HG03565 (cell line): ENCODE data around the gene HLCS.

Source experiments
- ATAC-seq: cut with Tn5 transposase; IDR thresholded peaks from one replicate; pipeline ENCODE4 v1.9.1; 2021; ENCODE audit warnings: mild to moderate bottlenecking, moderate library complexity; ENCODE audit not compliant: unreplicated experiment

HLCS gene

GRCh38 chr21:36851121-36851520 lies 115.3 kb downstream of the HLCS start:
- no peak for ATAC-seq

DNA sequence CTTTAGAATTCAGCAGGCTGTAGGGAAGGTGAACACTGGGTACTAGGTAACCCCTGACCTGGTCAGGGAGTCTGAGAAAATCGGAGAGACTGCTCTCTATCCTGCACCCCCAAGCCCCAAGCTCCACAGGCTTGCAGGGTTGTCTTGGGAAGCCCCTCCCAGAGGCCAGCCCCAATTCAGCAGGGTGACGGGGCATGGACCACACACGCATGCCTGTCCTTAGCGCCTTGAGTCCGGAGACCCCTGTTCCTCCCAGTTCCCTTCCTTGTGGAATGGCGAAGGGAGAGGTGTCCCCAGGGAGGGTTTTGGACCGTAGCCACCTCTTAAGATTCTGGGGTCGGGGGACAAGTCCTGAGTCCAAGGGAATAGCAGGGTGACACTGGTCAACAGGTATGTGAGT lies 116.1 kb downstream of the HLCS start:
- ATAC-seq, result no peak

- ATAC-seq, result no peak
Observed at GRCh38 chr21:36849461-36850105, 116.9 kb downstream of the HLCS start.

GRCh38 chr21:36848730-36849274 lies 117.7 kb downstream of the HLCS start:
- ATAC-seq, result no peak

- no peak for ATAC-seq
Observed at GRCh38 chr21:36847189-36847588, 119.3 kb downstream of the HLCS start.

DNA sequence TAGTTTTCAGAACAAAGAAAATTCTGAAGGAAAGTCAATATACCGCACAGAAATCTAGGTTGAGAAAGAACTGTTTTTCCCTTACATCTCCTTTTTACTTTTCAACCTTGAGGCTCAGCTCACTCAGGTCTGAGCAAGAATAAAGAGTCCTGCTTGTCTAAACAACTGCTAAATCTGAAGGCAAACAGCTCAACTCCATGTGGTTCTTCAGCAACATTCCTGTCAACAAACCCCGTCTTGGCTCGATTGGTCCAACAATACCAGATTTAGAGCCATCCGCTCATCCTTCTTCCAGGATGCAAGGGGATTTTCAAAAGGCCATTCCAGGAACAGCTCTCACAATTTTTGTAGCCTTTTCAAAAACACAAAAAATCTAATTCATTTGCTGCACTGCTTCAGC lies 119.8 kb downstream of the HLCS start:
- no peak for ATAC-seq

GRCh38 chr21:36845790-36846189 lies 120.7 kb downstream of the HLCS start:
- ATAC-seq, result no peak

- no peak for ATAC-seq
Observed at GRCh38 chr21:36845070-36845469, 121.4 kb downstream of the HLCS start.

DNA sequence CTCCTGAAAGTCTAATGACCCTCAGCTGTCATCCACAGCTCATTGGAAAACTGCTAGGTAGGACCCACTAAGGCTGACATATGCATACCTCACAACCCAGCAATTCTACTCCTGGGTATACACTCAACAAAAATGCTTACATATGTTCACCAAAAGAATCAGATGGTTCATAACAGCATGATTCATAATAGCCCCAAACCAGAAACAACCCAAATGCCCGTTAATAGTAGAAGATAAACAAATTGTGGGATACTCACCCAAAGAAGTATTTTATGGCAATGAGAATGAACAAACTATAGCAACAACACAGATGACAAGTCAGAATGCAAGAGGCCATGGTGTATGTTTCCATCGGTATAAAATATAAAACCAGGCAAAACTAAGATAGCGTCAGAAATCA lies 124.6 kb downstream of the HLCS start:
- no peak for ATAC-seq

DNA sequence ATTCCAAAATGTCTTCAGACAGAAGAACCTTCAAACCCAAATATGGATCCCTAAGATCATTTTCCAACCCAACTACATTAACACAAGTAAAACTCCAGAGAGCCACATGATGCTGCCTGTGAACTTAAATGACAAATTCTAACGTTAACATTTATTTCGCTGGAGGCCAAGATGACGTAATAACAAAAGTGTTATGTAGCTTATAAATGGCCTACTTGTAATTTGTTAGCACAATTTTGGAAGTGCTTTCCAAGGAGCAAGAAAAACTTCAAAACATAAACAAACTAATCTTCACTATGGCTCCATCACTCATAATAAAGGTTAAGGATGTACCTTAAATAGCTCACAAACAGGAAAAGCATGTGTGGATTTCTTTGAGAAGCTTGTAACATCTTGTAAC lies 126.7 kb downstream of the HLCS start:
- no peak for ATAC-seq

DNA sequence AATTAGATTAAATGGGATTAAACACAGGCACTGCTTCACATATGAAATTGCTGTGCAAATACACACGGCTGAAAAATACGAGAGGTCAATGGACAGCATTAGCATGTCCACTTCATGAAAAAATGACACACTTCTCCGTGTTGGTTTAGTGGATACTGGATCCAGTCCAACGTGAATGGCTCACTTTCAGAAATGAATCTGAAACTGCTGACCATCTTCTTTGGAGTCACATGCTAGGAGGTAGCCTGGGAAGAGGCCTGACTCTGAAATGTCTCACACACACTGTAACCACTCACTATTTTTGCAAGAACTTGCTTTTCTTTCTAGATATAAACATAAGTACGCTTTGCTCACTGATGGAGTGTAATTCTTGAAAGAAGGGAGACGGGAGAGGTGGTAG lies 127.3 kb downstream of the HLCS start:
- no peak for ATAC-seq

GRCh38 chr21:36835383-36835795 lies 131.1 kb downstream of the HLCS start:
- ATAC-seq, result no peak

DNA sequence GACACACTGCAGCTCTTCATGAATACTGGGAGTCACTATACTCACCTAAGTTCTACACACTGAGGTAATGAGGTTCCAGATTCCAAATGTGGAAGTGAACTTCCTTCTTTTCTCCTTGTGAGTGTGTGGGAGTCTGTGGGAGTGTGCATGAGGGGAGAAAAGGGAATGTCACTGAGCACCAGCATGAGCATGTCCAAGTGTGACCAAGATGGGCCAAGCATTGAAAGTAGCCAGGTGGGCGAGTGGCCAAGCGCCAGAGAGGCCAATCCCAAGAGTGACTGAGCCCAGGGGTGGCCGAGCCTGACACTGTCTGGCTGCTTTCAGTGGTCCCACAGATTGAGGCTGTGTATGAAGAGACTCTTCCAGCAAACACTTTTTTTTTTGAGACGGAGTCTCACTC lies 132.3 kb downstream of the HLCS start:
- ATAC-seq, result no peak

DNA sequence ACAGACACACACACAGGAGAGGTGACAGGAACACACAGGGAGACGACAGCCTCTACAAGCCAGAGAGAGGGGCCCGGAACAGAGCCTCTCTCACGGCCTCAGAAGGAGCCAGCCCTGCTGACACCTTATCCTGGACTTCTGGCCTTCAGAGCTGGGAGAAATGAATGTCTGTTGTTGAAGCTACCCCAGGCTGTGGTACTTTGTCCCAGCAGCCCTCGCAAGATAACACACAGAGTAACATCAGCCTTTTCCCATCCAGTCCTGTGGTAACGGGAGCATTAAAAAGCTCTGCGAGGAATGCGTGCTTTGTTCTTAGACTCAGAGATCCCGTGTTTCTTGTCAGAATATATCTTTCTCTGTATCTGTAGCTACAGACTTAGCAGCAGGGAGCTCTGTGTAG lies 136.4 kb downstream of the HLCS start:
- ATAC-seq, result no peak

GRCh38 chr21:36828891-36829515 lies 137.5 kb downstream of the HLCS start:
- no peak for ATAC-seq

GRCh38 chr21:36828208-36828607 lies 138.3 kb downstream of the HLCS start:
- no peak for ATAC-seq

GRCh38 chr21:36825658-36826057 lies 140.8 kb downstream of the HLCS start:
- ATAC-seq, result no peak

DNA sequence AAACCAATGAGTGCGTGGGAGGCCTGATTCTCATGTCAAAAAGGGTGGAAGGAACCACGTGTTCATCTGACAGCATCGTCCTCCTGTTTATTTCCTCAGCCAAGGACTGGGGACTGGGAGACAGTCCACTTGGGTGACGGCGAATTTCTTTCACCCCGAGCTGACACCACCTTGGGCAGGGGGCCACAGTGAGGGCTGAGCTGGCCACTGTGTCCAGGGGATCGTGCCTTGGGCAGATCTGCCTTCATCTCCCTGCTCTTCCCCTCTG lies 145.5 kb downstream of the HLCS start:
- ATAC-seq, result no peak

GRCh38 chr21:36820176-36821031 lies 146.1 kb downstream of the HLCS start:
- ATAC-seq, result no peak

GRCh38 chr21:36817732-36818450 lies 148.6 kb downstream of the HLCS start:
- no peak for ATAC-seq

- no peak for ATAC-seq
Observed at GRCh38 chr21:36816561-36817130, 149.8 kb downstream of the HLCS start.
